CD4-positive, alpha-beta T cell treated with Interleukin-10 for 1 hour (primary cell): Measurements from ENCODE around the gene MOCOS.

Experiments
- DNase-seq: peaks from one replicate; pipeline ENCODE4 v3.0.0-alpha.2; 2020

The MOCOS gene

GRCh38 chr18:36279001-36279400, 91.7 kb downstream of the MOCOS start:
- DNase-seq: no peak

- no peak for DNase-seq
These were observed 94.6 kb downstream of the MOCOS start for GRCh38 chr18:36281936-36282335.

- no peak for DNase-seq
These were observed 96.2 kb downstream of the MOCOS start for GRCh38 chr18:36283448-36283847.

GRCh38 chr18:36284268-36284667, 97.0 kb downstream of the MOCOS start:
- DNase-seq: no peak

- DNase-seq: peak; percentile 67
These were observed 97.5 kb downstream of the MOCOS start for GRCh38 chr18:36284671-36285295.

GRCh38 chr18:36287653-36288052, 100.4 kb downstream of the MOCOS start:
- DNase-seq: no peak

GRCh38 chr18:36288689-36289088, 101.4 kb downstream of the MOCOS start:
- no peak for DNase-seq

GRCh38 chr18:36294031-36294430, 106.7 kb downstream of the MOCOS start:
- no peak for DNase-seq

GRCh38 chr18:36295214-36295613, 107.9 kb downstream of the MOCOS start:
- DNase-seq: no peak

- no peak for DNase-seq
These were observed 108.6 kb downstream of the MOCOS start for GRCh38 chr18:36295880-36296301.

GRCh38 chr18:36296650-36297416, 109.5 kb downstream of the MOCOS start:
- no peak for DNase-seq

- no peak for DNase-seq
These were observed 110.3 kb downstream of the MOCOS start, which contains the start of gene FHOD3 for GRCh38 chr18:36297417-36298125. TSS of gene FHOD3 (plus strand) at chr18:36297713. CDS start at chr18:36297836, 123 bp downstream.

- DNase-seq: no peak
These were observed 110.9 kb downstream of the MOCOS start for GRCh38 chr18:36298126-36298741.

GRCh38 chr18:36299015-36299414, 111.7 kb downstream of the MOCOS start:
- DNase-seq: no peak

GRCh38 chr18:36300211-36300610, 112.9 kb downstream of the MOCOS start:
- no peak for DNase-seq

GRCh38 chr18:36301884-36302283, 114.6 kb downstream of the MOCOS start:
- no peak for DNase-seq

GRCh38 chr18:36302676-36303075, 115.4 kb downstream of the MOCOS start:
- no peak for DNase-seq

GRCh38 chr18:36303211-36303844, 116.0 kb downstream of the MOCOS start:
- no peak for DNase-seq

- DNase-seq: no peak
These were observed 117.4 kb downstream of the MOCOS start for GRCh38 chr18:36304723-36305122.

- DNase-seq: no peak
These were observed 118.1 kb downstream of the MOCOS start for GRCh38 chr18:36305375-36305774.

- no peak for DNase-seq
These were observed 120.2 kb downstream of the MOCOS start for GRCh38 chr18:36307513-36307912.

- DNase-seq: no peak
These were observed 121.6 kb downstream of the MOCOS start for GRCh38 chr18:36308711-36309435.
